Stimulated activated CD8-positive, alpha-beta memory T cell treated with anti-CD3 and anti-CD28 coated beads, Interleukin-12 subunit alpha, Interleukin-12 subunit beta, amount 100 ng/mL, for 24 hours (primary cell): ENCODE data around the gene AGO3.

ENCODE experiments used
- DNase-seq: peaks from one replicate; pipeline ENCODE4 v3.0.0-alpha.2; 2020; ENCODE audit errors: extremely low read depth

Gene AGO3

DNA sequence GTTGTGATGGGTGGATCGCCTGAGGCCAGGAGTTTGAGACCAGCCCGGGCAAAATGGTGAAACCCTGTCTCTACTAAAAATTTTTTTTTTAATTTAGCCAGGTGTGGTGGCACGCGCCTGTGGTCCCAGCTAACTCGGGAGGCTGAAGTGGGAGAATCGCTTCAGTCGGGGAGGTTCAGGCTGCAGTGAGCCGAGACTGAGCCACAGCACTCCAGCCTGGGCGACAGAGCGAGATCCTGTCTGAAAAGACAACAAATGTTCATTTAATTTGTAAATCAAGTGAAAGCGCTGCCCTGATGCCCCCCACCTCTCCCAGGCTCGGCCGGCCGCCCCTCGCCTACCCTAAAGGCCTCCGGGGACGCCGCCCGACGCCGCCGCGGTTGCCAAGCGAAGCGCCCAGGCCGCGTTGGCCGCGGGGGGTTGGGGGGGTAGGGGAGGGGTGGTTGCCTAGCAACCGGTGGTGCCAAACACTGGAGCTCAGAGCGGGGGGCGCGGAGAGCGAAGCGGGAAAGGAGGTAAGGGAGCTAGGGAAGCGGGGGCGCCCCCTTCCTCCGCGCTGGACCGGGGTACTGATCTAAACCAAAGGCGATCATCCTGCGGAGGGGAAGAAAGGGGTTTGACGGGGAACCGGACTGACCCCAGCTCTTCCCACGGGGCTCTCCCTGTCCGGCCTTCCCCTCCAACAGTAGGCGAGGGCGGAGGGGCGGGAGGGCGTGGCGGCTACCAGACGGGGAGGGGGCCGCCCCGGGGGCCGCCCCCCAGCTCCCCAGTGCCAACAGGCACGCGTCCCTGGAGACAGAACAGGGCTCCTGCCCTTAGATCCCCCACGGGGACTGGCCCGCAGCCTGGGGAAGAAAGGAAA lies 153.0 kb downstream of the AGO3 start, which contains the start of gene TEKT2:
TEKT2 (plus strand) TSS at position 460 of the 862 bp plus-strand sequence. CDS start 828 bp downstream, outside the sequence.
- no peak for DNase-seq

DNA sequence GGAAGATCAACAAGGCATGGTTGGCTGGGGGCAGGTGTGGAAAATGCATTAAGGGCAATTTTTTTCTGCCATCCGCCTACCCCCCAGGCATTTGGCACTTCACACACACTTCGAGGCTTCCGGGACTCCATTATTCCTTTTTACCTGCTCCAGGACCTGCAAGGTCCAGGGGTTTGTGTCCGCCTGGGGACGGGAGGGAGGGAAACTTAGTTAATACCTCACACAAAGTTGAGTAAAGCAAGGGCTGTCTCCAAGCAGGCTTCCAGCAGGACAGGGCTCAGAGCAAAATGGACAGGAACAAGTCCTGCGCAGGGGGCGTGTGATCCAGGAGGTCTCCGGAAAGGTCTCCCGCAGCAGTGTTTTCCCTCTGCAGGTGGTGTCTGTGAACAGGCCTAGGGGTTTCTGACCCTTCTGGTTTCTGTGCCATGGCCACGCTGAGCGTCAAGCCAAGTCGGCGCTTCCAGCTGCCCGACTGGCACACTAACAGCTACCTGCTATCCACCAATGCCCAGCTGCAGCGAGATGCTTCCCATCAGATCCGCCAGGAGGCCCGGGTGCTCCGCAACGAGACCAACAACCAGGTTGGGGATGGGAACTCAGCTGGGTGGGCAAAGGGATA lies 153.7 kb downstream of the AGO3 start:
- DNase-seq: no peak

DNA sequence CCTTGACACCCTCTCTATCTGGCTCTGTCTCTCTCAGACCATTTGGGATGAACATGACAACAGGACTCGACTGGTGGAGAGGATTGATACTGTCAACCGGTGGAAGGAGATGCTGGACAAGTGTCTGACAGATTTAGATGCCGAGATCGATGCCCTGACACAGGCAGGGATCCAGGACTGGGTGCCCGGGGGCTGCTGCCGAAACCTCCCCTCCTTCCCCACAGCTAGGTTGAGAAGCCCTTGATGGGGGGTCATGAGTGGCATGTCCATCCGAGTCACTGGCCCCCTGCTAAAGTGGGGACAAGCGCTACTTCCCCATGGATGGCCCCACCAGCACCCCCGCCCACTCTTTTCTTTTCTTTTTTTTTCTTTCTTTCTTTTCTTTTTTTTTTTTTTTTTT lies 154.2 kb downstream of the AGO3 start:
- no peak for DNase-seq

DNA sequence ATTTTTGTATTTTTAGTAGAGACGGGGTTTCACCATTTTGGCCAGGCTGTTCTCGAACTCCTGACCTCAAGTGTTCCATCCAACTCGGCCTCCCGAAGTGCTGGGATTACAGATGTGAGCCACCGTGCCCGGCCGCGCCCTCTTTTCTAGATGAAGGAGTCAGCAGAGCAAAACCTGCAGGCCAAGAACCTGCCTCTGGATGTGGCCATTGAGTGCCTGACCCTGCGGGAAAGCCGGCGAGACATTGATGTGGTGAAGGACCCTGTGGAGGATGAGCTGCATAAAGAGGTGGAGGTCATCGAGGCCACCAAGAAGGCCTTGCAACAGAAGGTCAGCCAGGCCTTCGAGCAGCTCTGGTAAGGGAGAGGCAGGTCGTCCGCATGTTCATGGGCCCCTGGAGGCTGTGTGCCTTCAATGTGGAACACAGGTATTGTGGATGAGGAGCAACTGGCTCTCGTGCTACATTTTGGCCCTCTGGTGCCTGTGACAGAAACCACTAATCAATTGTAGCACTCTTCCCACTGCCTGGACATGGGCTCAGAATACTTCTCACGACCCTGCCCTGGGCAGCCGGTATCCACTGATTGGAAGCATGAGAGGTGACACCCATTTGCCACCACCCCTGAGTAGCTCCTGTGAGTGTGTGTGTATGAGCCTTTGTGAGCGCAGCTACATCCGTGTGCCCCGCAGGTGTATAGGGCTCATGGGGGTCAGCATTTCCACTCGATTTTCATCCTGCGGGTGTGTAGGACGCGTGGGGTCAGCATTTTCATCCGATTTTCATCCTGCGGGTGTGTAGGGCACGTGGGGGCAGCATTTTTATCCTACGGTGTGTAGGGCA lies 155.0 kb downstream of the AGO3 start:
- no peak for DNase-seq

DNA sequence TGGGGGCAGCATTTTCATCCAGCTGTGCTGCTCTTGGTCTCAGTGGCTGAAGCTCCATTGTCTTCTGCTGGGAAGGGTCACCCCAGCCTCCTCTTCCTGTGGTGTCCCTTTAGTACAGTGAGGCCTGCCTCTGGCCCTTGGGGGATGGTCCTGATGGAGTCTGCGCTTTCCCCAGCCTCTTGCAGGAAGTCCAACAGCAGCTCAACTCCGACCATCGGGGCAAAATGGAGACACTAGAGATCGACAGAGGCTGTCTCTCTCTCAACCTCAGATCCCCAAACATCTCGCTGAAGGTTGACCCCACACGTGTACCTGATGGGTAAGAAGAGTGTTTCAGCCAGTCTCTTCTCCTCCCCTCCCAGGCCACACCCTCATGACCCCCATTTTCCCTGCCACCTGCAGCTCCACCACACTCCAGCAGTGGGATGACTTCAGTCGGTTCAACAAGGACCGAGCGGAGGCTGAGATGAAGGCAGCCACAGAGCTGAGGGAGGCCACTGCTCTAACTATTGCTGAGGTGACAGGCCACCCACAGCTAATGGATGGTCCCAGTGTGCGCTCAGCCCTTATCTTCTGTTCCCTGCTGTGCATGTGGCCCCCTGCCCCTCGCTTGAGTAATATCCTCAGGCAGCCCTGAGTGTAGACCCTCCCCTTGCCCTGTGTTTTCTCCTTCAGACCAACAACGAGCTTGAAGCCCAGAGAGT lies 155.8 kb downstream of the AGO3 start:
- no peak for DNase-seq

DNA sequence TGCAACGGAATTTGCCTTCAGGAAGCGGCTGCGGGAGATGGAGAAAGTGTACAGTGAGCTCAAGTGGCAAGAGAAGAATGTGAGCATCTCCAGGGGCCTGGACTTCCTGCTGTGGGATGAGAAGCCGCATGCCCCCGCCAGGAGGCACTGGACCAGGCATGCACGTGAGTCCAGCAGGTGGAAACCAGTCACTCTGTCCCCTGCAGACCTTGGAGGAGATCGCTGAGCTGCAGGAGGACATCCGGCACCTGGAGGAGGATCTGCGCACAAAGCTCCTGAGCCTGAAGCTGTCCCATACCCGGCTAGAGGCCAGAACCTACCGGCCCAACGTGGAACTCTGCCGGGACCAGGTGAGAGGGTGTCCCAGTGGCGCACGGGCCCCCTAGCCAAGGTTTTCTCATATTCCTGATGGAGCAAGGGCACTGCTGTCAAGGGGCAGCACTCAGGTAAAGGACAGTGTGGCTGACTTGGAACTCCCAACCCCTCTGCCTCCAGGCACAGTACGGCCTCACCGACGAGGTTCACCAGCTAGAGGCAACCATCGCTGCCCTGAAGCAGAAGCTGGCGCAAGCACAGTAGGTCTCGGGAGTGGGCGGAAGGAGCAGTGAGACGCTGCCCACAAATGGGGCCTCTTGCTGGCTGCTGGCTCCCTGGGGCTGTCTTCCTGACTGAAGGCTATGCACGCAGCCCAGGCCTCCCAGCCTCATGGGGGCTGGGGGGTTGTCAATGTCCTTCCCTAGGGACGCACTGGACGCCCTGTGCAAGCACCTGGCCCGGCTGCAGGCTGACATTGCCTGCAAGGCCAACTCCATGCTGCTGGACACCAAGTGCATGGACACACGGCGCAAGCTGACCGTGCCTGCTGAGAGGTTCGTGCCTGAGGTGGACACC lies 156.6 kb downstream of the AGO3 start:
- DNase-seq: no peak

DNA sequence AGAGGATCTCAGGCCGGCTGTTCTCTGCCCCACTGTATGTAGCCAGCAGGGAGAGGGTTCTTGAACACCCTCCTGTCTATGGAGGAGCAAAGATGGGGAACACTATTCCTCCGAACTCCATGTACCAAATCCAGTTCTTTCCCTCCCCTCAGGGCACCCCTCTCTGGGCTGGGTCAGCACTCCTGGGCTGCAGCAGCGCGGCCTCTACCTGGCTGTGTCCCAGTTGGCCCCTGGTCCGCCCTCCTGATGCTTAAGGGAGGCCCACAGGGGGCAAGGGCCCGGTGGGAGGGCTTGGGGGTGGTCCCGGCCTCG lies 157.3 kb downstream of the AGO3 start:
- no peak for DNase-seq

DNA sequence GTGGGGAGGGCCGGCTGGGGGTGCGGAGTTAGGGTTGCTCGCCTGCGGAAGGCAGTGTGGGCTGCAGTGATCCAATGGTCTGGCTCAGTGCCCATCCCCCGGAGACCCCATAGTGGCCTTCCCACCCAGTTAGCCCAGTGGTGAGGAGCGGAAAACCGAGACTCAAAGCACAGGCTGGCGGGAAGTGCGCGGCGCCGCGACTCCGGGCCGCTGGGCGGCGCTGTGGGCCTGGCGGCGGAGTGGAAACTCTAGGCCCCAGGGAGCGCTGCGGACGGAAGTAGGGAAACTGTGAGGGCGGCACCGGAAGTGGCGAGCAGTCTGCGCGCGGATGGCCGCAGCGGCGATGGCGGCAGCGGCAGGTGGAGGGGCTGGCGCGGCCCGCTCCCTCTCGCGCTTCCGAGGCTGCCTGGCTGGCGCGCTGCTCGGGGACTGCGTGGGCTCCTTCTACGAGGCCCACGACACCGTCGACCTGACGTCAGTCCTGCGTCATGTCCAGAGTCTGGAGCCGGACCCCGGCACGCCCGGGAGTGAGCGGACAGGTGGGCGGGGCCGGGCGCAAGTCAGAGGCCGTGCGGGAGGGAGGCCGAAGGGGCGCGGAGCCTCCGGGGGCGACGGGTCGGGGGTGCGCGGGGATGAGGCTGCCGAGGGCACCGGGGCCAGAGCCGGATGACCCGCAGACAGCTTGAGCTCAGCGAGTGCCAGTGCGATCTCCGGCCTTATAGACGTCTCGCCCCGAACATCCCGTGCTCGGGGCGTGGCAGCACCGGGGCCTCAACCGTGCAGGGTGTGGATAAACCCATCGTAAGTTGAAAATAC lies 157.9 kb downstream of the AGO3 start, which contains the start of gene ADPRS:
ADPRS (plus strand) TSS at position 316 of the 816 bp plus-strand sequence; CDS start at position 329, 13 bp downstream.
- peak; percentile 81 for DNase-seq

DNA sequence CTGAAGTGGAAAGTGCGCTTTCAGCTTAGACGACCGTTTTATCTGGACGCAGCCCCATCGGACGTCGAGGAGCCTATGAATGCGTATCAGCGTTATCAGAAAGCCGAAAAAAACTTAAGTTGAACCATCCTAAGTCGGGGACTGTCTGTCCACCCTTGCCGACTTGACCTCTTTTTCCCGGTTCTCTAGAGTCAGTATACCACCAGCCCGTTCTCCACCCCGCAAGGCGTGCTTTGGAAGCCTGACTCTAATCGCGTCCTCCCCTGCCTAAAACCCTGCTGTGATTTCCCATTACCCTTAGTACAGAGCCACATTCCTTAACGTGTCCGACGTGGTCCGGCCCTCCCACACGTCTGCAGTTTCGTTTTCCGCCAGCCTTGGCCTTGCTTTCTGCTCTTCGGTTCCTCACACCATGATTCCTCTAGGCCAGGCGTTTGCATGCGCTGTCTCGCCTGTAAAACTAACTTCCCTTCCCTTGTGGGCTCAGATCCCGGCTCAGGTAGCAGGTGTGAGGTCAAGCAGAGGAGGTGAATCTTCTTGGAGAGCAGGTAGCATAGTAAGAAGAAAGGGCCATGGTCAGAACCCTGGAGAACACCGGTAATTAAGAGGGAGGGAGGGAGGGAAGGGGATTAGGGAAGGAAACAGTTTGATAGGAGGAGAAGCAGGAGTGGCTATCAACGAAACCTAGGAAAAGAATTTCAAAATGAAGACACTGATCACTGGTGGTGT lies 158.7 kb downstream of the AGO3 start:
- DNase-seq: no peak

DNA sequence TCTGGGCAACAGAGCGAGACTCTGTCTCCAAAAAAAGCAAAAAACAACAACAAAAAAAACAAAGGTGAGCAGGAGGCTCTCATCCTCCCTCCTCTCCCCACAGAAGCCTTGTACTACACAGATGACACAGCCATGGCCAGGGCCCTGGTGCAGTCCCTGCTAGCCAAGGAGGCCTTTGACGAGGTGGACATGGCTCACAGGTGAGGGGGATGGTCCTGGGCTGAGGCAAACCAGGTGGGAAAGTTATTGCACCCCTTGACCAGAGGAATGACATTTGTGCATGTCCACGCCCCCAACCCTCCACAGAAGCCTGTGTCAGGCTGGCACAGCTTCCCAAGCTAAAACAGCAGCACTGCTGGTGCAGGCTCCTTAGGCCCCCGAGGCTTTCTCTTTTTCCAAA lies 160.2 kb downstream of the AGO3 start:
- no peak for DNase-seq

DNA sequence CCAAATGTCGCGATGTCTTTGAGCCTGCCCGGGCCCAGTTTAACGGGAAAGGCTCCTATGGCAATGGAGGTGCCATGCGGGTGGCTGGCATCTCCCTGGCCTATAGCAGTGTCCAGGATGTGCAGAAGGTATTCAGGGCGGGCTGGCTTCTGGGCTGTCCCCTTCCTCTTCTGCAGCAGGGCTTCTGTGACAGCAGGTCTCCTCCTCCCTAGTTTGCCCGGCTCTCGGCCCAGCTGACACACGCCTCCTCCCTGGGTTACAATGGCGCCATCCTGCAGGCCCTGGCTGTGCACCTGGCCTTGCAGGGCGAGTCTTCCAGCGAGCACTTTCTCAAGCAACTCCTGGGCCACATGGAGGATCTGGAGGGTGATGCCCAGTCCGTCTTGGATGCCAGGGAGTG lies 160.8 kb downstream of the AGO3 start:
- no peak for DNase-seq

DNA sequence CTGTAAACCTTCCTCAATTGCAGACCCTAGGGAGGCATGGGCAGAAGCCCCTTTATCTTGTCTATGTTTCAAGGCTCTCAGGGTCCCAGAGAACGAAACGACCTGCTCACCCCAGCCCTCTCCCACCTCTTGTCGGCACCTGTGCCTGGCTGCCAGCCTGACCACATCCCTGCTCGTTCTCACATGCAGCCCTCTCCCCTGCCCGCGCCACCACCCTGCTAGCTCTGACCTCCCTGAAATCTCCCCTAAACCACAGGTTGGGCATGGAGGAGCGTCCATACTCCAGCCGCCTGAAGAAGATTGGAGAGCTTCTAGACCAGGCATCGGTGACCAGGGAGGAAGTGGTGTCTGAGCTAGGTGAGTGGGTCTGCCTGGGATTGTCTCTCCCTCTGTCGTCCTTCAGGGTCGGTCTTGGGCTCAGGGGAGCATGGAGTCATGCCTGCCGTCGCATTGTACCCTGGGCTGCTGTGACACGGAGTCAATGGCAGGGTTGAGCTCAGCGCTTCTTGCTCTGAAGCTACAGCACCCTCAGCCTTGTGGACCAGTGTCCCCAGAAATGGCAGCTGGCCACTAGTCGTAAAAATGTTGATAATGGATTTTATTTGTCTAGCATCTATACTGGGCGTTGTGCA lies 161.4 kb downstream of the AGO3 start:
- no peak for DNase-seq

DNA sequence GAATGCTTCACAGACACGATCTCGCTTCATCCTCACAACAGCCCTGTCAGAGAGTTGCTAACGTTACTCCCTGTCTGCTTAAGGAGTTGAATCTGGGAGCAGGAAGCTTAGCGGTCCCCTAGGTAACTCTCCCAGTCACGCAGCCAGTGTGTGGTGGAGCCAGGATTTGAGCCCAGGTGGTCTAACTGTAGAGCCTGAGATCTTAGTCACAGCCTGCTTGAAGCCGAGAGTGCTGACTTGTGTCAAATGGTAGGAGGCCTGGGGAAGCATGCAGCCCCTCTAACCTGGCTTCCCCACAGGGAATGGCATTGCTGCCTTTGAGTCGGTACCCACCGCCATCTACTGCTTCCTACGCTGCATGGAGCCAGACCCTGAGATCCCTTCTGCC lies 161.9 kb downstream of the AGO3 start:
- no peak for DNase-seq

DNA sequence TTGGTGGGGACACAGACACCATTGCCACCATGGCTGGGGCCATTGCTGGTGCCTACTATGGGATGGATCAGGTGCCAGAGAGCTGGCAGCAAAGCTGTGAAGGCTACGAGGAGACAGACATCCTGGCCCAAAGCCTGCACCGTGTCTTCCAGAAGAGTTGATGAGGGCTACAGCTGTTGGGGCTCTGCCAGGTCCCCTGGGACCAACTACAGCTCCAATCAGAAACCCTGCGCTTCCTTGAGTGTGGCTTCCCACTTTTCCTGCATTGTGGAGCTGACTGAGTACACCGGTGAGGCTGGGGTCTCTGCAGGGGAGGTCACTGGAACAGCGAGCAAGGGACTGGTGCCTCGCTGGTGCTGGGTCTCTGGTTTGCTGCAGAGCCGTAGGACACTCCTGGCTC lies 162.3 kb downstream of the AGO3 start:
- DNase-seq: no peak

DNA sequence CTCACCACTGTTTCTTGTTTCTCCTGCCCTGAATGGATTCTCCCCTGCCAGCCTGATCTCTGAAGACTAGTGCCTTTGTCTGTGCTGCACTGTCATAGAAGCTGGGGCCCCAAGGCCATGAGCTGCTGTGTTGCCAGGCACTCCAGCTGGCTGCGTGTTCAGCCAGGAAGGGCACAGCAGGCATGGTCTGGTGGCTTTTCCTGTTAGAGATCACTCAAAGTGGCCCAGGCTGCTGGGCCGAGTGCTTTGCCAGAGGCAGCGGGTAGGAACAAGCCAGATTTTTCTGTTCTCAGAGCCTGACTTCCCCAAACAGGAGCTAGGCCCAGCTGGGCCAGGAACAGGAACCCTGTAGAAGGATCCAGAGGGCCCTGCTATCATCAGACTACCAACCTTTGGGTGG lies 163.0 kb downstream of the AGO3 start:
- DNase-seq: no peak

DNA sequence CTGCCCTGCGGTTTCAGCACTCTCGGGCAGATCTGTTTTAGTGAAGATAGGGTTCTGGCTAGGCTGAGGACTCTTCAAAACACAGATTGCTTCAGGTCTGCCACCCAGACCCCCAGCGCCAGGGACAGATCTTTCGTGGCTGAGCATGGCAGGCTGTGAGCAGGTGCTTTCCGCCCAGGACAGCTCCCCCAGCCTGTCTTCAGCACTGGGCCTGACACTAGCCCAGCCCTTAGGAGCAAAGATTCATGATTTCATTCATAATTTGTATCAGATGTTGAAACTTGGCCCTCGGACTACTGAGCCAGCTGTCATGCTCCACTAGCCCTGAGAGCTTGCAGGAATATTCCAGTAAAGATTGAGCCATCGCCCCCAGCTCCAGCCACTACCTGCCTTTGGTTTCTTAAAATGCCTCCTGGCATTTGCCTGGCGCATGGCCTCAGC lies 163.7 kb downstream of the AGO3 start:
- DNase-seq: no peak

DNA sequence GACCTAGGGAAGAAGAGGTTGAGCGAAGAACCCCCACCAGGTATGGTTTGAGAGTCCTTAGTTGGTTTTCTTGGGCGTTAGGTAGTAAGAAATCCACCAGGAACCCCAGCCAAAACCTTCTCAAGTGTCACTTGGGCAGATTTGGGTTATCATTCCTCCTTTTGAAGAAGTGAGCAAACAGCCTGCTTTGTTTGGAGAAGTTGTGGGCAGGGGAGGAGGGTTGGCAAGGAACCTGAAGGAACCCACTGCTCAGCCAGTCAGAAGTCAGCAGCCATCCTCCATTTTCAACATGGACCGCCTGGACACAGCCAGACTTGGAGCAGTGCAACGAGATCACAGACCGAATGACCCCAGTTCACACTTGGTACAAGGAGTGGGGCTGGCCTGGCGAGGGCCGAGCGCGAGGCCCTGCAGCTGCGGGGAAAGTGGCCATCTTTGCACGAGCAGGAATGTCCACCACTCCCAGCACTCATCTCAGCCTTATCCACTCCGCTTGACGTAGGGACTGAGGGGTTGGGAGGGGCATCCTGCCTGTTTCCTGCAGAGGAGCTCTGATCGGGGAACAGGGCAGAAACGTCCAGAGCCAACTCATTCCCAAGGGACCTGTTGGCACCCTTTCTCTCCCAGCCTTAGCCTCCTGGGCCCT lies 165.0 kb downstream of the AGO3 start:
- DNase-seq: no peak
